Tibial artery (tissue), 4 donors: ENCODE data around the gene SNAP47.

Experiments
- DNase-seq, 2 donors: peaks; one replicate each; pipeline ENCODE4 v3.0.0-alpha.2; 2019
- H3K27ac ChIP-seq, 2 donors: fragments of 200-600 bp; sonication (generic) in 1 of 2; 1 replicate in 1 of 2; 2 replicates in 1 of 2; pipeline ENCODE4 v1.5.1; 2018 to 2019; ENCODE audit warnings: mild to moderate bottlenecking in 1 of 2
- H3K27me3 ChIP-seq, 2 donors: fragments of 200-600 bp; sonication (generic) in 1 of 2; one replicate each; pipeline versions ENCODE4 v1.5.1 to v1.6.0; 2016 to 2019
- H3K36me3 ChIP-seq, 3 donors: fragments of 200-600 bp; sonication (generic) in 2 of 3; one replicate each; pipeline ENCODE4 v1.5.1; 2016 to 2019; ENCODE audit warnings: mild to moderate bottlenecking in 2 of 3
- H3K4me1 ChIP-seq, 4 donors: fragments of 200-600 bp; sonication (generic) in 2 of 4; 1 replicate in 3 of 4; 2 replicates in 1 of 4; pipeline ENCODE4 v1.5.1; 2016 to 2019
- H3K4me3 ChIP-seq, 2 donors: fragments of 200-600 bp; sonication (generic) in 1 of 2; 1 replicate in 1 of 2; 2 replicates in 1 of 2; pipeline ENCODE4 v1.5.1; 2018 to 2019; ENCODE audit warnings: mild to moderate bottlenecking in 2 of 2
- H3K9me3 ChIP-seq, 3 donors: fragments of 200-600 bp; sonication (generic) in 1 of 3; one replicate each; pipeline ENCODE4 v1.5.1; 2016 to 2019
- intact Hi-C: fragments of 100-400 bp; cut with DNase I; formaldehyde crosslinking; loops from one replicate; pipeline ENCODE4 v1.15.0; 2023; ENCODE audit warnings: low total_unique reads
- TF ChIP-seq, protein P1 (sequence below), 2 experiments: fragments of 200-600 bp in 1 of 2; fragments of 450-650 bp in 1 of 2; IDR thresholded peaks; one replicate each; pipeline ENCODE4 v1.5.1; 2017 to 2019; ENCODE audit warnings: antibody characterized with exemption in 2 of 2, mild to moderate bottlenecking in 1 of 2, moderate library complexity in 1 of 2

Gene SNAP47

DNA sequence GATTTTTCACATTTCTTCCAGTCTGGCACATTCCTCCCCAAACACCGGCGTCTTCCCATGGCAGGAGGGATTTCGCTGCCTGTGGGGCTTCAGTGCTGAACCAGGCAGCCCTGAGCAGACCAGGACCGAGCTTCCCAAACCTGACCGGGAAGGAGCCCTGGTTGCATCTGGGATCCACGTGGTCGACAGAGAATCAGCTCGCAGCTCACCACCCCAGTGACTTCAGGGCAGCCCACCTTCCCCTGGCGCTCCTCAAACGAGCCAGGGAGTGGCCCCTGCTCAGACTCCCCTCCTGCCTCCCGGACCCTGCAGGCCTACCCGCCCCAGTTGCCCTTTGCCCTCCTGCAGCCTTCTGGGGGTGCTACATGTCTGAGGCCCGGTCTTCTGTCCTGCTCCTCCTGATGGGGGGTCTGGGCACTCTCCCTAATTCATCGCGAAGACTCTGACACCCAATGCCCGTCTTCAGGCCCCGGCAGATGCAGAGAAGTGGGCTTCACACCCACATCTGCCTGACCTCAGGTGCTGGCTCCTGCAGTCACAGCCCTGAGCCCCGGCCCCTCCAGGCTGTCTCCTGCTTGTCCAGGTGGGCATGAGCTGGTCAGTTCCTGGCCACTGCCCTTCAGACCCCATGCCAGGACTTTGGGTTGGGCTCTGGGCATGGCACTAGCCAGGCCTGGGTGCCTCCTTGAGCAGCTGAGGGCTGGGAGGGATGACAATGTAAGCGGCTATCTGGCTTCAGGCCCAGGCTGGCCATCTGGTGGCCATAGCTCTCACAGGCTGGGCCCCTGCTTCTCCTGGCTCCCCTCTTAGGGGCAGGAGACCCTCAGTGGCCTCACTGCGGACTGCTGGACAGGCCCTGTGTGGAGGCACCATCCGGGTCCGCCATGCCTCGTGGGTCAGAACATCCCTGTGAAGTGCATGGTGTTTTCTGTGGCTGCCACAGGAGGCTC, 54.1 kb downstream of the SNAP47 start:
- intact Hi-C loops, result loop anchor here (5.0 kb wide), 1 partner anchor 378 kb away; the partner anchor contains the start of gene IBA57
- TF ChIP-seq, protein P1, sequence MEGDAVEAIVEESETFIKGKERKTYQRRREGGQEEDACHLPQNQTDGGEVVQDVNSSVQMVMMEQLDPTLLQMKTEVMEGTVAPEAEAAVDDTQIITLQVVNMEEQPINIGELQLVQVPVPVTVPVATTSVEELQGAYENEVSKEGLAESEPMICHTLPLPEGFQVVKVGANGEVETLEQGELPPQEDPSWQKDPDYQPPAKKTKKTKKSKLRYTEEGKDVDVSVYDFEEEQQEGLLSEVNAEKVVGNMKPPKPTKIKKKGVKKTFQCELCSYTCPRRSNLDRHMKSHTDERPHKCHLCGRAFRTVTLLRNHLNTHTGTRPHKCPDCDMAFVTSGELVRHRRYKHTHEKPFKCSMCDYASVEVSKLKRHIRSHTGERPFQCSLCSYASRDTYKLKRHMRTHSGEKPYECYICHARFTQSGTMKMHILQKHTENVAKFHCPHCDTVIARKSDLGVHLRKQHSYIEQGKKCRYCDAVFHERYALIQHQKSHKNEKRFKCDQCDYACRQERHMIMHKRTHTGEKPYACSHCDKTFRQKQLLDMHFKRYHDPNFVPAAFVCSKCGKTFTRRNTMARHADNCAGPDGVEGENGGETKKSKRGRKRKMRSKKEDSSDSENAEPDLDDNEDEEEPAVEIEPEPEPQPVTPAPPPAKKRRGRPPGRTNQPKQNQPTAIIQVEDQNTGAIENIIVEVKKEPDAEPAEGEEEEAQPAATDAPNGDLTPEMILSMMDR (IDR thresholded peaks at IDR 0.05), result no peak
- H3K27me3 ChIP-seq, result no peaks in the 10 kb centered on the region
- H3K27ac ChIP-seq, result peak overlapping the region; percentile 73 to 75
- H3K9me3 ChIP-seq, result no peaks in the 10 kb centered on the region
- peaks cover 0 to 34% (median 27%) of the 10 kb centered on the region in 4 donors for H3K4me1 ChIP-seq
- peak overlapping the region; percentile 62 to 78 for H3K4me3 ChIP-seq
- no peak for DNase-seq
- no peaks in the 10 kb centered on the region for H3K36me3 ChIP-seq

- peaks cover 0 to 3% of the 10 kb centered on the region in 2 donors for H3K27me3 ChIP-seq
- H3K4me1 ChIP-seq, result peaks cover 0 to 41% (median 33%) of the 10 kb centered on the region in 4 donors
- no peaks in the 10 kb centered on the region for H3K9me3 ChIP-seq
- no peak overlapping the region for H3K27ac ChIP-seq
- DNase-seq, result no peak
- H3K4me3 ChIP-seq, result no peak overlapping the region
- no peaks in the 10 kb centered on the region for H3K36me3 ChIP-seq
- TF ChIP-seq, protein P1 (IDR thresholded peaks at IDR 0.05), result no peak
- intact Hi-C loops, result no loop called here
Measured at GRCh38 chr1:227790034-227790400, 54.8 kb downstream of the SNAP47 start.

DNA sequence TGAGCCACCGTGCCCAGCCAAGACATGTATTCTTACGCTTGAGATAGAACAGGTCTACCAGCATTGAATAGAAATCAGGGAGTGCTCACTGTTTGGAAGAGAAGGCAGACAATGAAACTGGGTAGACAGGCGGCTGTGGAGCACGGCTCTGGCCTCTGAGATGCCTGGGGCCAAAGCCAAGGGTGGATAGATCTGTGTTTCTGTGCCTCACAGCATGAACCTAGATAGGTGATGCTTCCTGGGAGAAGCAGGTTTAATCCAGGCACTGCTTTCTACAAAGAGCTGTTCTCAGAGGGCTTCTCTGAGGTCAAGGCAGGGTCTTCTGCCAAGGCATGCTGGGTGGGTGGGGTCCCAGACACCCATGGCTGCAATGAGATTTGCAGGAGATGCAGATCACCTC, 55.6 kb downstream of the SNAP47 start:
- TF ChIP-seq, protein P1 (IDR thresholded peaks at IDR 0.05), result no peak
- intact Hi-C loops, result no loop called here
- H3K27ac ChIP-seq, result no peak overlapping the region

GRCh38 chr1:227791425-227792143, 56.3 kb downstream of the SNAP47 start:
- DNase-seq, result no peak
- no peak overlapping the region for H3K27ac ChIP-seq
- H3K4me1 ChIP-seq, result peaks cover 0 to 35% (median 27%) of the 10 kb centered on the region in 4 donors
- TF ChIP-seq, protein P1 (IDR thresholded peaks at IDR 0.05), result no peak
- no peaks in the 10 kb centered on the region for H3K36me3 ChIP-seq
- intact Hi-C loops, result no loop called here
- no peaks in the 10 kb centered on the region for H3K9me3 ChIP-seq
- H3K4me3 ChIP-seq, result no peak overlapping the region
- H3K27me3 ChIP-seq, result peaks cover 0 to 5% of the 10 kb centered on the region in 2 donors

More for the DNA sequence above, 55.6 kb downstream of the SNAP47 start:
- Histone ChIP-seq H3K36me3 (no peaks in the 10 kb centered on the region), H3K4me1 (peaks cover 0 to 41% (median 34%) of the 10 kb centered on the region in 4 donors), H3K4me3 (no peak overlapping the region), H3K27me3 (peaks cover 0 to 4% of the 10 kb centered on the region in 2 donors), H3K9me3 (no peaks in the 10 kb centered on the region)
- DNase-seq, result no peak

- Histone ChIP-seq H3K36me3 (no peaks in the 10 kb centered on the region), H3K9me3 (no peaks in the 10 kb centered on the region), H3K27ac (no peak overlapping the region), H3K27me3 (peaks cover 0 to 12% of the 10 kb centered on the region in 2 donors), H3K4me1 (peaks cover 0 to 26% (median 18%) of the 10 kb centered on the region in 4 donors), H3K4me3 (no peak overlapping the region)
- TF ChIP-seq, protein P1 (IDR thresholded peaks at IDR 0.05), result no peak
- intact Hi-C loops, result no loop called here
- DNase-seq, result no peak
Measured at GRCh38 chr1:227792216-227793078, 57.2 kb downstream of the SNAP47 start.
